ENCODE data around the gene MBTPS2.

Gene MBTPS2

GRCh38 chrX:21932292-21933002, 93.0 kb downstream of the MBTPS2 start:
- TF ChIP-seq CTCF (IDR thresholded peaks at IDR 0.05; ENCODE audit: borderline replicate concordance, insufficient read depth, low read depth, low read length): no peak
- H3K4me3 ChIP-seq (ENCODE audit: low read depth, low read length): no peak overlapping the region

- TF ChIP-seq CTCF (IDR thresholded peaks at IDR 0.05; ENCODE audit: borderline replicate concordance, insufficient read depth, low read depth, low read length): no peak
- H3K4me3 ChIP-seq (ENCODE audit: low read depth, low read length): no peak overlapping the region
Measured at GRCh38 chrX:21933077-21933476, 93.7 kb downstream of the MBTPS2 start.

GRCh38 chrX:21934414-21934813, 95.0 kb downstream of the MBTPS2 start:
- H3K4me3 ChIP-seq (ENCODE audit: low read depth, low read length): no peak overlapping the region
- TF ChIP-seq CTCF (IDR thresholded peaks at IDR 0.05; ENCODE audit: borderline replicate concordance, insufficient read depth, low read depth, low read length): no peak

All from GM12875 (cell line).